Epidermal melanocyte (primary cell): ENCODE results near the gene FAM78A.
"Not testable (repeated sequence)": the region's sequence is repeated elsewhere in the genome, so short reads cannot be mapped to it uniquely, and the experiment has no call there.

Source experiments
- DNase-seq: peaks from one replicate; pipeline ENCODE4 v3.0.0; 2011; ENCODE audit warnings: low spot score; ENCODE audit not compliant: insufficient read length

FAM78A gene

GRCh38 chr9:131282175-131282574, 5.9 kb upstream of the FAM78A start:
- no peak for DNase-seq

DNA sequence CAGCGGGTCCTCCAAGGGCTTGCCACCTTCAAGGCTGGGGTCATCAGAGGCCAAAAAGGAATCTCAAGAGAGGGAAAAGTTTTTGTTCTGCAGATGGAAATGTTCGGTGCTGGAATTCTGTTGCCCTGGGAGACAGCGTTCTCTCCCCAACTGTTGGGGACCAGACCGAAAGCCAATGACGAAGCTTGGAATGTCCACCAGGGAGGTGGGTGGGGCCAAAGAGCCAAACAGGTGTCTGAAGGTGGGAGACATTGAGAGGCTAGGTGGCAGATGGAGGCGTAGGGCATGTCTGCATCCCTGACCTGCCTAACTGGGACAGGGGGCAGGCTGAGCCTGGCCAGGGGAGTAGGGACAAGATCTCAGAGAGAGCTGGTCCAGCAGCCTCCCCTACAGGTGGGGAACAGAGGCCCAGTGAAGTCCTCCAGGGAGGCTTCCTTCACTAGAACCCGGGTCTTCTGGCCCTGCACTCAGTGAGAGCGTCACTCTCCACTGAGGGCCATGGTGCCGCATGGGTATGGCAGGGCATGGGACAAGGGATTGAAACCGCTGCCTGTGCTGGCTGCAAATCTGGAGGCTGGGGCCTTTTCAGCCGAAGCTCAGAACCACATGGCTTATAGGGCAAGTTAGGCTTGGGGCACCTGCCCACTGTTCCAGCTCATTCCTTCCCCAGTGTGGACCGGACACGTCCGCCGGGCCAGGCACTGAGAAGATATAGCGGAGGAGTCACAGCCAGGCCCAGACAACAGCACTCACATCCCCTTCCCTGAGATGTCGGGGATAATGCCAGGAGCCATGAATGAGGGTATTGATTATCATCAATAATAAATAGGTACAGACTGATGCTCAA, 5.0 kb upstream of the FAM78A start:
- DNase-seq = no peak

DNA sequence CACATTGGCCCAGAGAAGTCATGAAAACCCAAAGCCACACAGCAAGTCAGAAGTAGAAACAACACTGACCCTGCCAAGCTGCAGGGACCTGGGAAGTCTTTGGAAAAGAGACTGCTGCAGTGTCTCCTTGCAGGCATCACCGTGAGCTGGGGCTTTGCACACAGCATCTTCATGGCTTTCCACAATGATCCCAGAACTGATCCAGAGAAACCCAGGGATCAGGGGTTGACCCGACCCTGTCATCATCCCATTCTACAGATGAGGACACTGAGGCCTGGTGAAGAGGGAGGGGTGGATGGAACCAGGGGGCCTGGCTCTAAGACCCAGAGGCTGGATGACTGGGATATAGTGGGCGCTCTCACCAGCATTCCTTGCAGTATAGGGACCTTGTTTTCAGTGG, 4.3 kb upstream of the FAM78A start:
- DNase-seq = no peak

DNA sequence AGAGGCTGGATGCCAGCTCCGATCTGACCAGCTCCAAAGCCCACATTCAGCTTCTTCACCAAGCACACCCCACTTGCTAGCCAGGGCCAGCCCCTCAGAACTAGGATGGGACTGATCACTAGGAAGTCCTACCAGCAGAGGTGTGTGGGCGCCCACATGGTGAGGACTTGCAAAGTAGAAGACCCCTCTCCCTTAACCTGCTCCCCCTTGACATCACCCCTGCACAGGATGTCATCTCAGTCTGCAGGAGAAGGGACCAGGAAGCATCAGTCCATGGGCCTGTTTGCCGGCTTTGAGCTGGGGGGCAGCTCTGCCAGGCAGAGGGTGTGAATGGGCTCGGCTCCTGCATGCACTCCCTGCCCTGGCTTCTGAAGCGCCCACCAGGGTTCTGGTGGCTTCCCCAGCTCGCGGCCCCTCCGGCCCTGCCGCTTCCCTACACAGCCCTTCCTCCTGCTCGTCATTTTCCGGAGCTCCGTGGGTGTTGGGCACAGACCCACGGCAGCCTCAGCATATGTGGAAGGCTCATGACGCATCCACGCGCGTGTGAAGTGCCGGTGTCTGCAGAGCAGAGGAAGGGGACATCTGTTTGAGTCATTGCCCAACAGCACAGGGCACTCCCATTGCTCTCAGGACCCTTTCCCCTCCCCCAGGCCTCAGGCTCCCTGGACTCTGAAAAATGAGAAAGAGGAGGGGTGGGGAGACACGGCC, 3.7 kb upstream of the FAM78A start:
- DNase-seq = no peak

GRCh38 chr9:131279196-131279862, 3.0 kb upstream of the FAM78A start:
- DNase-seq = no peak

GRCh38 chr9:131278702-131279111, 2.4 kb upstream of the FAM78A start:
- DNase-seq = no peak

DNA sequence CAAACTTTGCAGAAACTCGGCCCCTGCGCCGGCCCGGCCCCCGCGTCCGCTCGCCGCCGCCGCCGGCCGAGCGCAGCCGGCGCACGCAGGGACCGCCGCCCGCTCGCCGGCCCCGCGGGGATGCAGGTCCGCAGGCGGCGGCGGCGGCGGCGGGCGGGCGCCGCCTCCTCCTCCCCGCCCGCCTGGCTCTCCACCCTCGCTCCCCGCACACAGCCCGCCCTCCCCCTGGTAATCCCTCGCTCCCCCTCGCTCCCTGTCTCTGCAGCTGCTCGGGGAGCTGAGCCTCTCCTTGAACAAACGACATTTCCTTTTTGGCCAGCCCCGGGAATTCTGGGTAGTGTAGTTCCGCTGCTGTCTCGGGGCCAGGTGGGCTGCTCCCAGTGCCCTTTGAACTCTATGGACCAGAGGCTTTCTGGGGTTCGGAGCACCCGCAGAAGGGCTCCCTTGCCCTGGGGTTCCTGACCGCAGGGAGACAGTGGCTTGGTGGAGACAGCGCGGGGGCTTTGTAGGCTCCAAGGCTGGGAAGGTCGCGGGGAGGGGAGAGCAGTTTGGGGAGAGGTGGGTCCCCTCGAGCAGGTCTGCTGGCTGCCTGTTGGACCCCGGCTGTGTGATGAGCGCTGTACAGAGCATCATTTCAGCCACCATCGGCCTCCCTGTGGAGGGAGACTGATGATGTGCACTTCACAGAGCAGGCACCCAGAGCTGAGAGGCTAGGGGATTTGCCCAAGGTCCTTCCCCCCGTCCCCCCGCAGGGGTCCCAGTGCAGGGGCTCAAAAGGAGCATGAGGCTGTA, 1.8 kb upstream of the FAM78A start:
- peak; percentile 99 for DNase-seq

GRCh38 chr9:131277287-131277909, 1.1 kb upstream of the FAM78A start:
- no peak for DNase-seq

- DNase-seq = no peak
Measured at GRCh38 chr9:131276891-131277286, 579 bp upstream of the FAM78A start.

GRCh38 chr9:131275332-131276093, 797 bp downstream of the FAM78A start:
- no peak for DNase-seq

DNA sequence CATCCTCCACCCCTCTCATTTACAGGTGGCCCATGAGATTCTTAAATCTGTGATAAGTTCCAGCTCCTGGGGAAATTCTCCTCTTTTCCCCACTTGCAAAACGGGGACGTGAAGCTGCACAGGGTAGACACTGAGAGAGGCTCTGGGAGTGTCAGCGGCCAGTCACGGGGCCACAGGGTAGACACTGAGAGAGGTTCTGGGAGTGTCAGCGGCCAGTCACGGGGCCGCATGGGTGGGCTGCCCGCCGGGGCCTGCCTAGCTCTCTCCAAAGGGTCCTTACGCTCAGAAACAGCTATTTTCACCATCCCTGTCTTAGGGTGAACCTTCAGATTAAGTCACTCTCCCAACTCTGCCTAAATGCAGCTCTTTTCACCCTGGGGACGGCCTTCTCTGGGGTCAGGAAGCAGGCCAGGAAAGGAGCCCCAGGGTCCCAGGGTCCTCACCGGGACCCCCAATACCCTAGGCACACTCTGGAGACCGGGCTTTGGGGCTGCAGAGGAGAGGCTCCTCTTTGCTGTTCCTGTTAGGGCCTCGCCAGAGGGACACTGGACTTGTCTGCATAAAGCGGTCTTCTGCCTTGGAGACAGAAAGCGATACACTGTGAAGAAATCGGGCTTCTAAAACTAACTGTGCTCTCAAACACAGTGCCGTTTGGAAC, 1.5 kb downstream of the FAM78A start:
- DNase-seq = no peak

GRCh38 chr9:131273856-131274673, 2.2 kb downstream of the FAM78A start:
- no peak for DNase-seq

DNA sequence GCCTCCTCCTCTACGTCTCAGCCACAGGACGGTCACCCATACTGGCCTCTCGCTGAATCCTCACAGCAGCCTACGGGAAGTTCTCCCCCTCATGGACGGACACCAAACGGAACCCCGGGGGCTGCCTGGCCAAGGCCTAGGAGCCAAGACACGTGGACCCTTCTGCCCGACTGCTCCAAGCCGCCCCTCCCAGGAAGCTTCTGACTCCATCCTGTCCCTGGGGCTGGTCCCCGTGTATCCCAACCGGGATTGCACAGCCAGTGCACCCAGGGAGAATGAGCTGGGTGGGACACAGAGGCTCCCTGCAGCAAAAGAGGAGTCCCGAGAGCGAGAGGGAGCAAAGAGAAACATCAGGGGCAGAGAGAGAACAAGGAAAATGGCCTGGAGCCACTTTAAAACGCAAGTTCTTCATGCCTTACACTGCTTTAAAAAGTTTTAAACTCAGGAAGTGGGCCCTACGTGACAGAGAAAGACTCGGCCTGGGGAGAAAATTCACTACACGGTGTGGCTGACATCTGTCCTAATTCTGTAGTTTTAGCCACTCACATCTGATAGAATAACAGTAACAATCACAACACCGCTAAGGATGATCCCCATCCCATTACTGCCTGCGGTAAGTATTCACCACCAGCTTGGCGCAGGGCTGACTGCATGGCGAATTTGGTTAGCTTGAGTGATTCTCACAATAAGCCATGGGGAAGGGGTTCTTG, 3.0 kb downstream of the FAM78A start:
- no peak for DNase-seq

DNA sequence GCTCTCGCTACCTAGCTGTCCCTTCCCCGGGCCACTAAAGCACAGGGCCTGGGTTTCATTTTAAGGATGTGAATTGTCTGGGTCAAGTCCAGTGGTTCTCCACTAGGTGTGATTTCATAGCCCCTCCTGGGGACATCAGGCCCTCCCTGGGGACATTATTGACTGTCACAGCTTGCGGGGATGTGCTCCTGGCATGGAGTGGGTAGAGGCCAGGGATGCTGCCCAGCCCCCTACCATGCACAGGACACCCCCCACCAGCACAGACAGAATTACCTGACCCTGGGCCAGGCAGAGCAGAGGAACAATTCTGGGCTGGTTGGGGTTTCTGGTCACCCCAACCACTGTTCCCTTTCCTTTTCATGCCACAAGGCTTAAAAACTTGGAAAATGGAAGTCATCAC, 4.1 kb downstream of the FAM78A start:
- DNase-seq = no peak

- no peak for DNase-seq
Measured at GRCh38 chr9:131271506-131271931, 4.8 kb downstream of the FAM78A start.

DNA sequence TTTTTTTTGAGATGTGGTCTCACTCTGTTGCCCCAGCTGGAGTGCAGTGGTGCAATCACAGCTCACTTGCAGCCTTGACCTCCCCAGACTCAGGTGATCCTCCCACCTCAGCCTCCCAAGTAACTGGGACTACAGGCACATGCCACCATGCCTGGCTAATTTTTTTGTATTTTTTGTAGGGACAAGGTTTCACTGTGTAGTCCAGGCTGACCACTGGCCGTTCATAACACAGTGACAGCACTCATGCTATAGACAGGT, 5.4 kb downstream of the FAM78A start:
- DNase-seq = not testable (repeated sequence)

DNA sequence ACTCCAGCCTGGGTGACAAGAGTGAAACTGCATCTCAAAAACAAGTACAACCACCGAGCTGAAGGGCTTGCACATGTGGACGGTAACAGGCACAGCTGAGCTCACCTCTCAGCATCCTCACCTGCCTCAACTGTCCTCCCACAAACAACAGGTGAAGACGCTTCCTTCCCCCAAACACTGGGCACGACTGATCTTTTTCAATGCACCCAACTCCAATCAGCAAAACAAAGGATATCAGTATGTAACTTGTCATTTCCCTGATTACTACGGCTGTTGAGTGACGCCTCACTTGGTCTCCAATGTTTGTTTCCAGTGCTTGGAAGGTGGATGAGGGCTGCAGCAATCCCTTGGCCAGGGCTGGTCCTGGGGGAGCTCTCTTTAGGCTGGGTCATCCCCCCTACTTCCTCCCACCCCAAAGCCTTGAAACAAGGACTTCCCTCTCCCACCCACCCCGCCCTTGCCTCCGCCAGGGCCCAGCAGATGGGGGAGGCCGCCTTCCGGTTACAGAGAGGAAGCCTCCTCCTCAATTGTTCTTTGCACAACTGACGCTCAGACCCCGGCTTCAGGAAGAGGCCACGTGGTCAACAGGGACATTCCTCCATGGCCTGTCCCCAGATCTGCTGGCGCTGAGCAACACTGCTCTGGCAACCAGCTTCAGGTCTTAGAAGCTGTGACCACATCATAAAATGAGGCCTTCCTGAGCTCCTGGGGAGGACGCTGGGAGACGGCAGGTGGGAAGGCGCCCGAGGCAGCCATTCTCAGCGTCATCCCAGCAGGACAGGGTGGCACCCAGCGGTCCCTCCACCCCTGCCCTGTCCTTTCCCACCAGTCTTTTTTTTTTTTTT, 5.9 kb downstream of the FAM78A start:
- DNase-seq = peak; percentile 8
